HUES64 (cell line): ENCODE results near the gene IGFBP3.

ENCODE experiments used
- H3K27ac ChIP-seq: 2 replicates; pipeline ENCODE4 v1.7.0; 2013; ENCODE audit warnings: low read depth, low read length, inconsistent platforms
- H3K27me3 ChIP-seq: 2 replicates; pipeline ENCODE4 v1.6.1; 2013; ENCODE audit warnings: mild to moderate bottlenecking, low read length; ENCODE audit not compliant: insufficient read depth
- H3K36me3 ChIP-seq: 2 replicates; pipeline ENCODE4 v1.6.1; 2013; ENCODE audit warnings: mild to moderate bottlenecking, low read length; ENCODE audit not compliant: insufficient read depth
- H3K4me1 ChIP-seq: 2 replicates; pipeline ENCODE4 v1.6.1; 2013; ENCODE audit warnings: mild to moderate bottlenecking, low read length, moderate library complexity; ENCODE audit not compliant: insufficient read depth
- H3K4me3 ChIP-seq: 2 replicates; pipeline ENCODE4 v1.5.1; 2013; ENCODE audit warnings: mild to moderate bottlenecking, low read length, moderate library complexity
- H3K9ac ChIP-seq: 2 replicates; pipeline ENCODE4 v1.6.1; 2013; ENCODE audit warnings: mild to moderate bottlenecking, low read depth, low read length
- H3K9me3 ChIP-seq: 2 replicates; pipeline ENCODE4 v1.6.1; 2013; ENCODE audit warnings: low read depth, low read length; ENCODE audit not compliant: insufficient read depth
- WGBS: fragments of 150-250, 120-280 bp; methylation state at CpG from one replicate; pipeline ENCODE4 v1.1.7; 2013; ENCODE audit warnings: missing lambda C conversion rate; 5-methylcytosine and 5-hydroxymethylcytosine counted together

Gene IGFBP3

DNA sequence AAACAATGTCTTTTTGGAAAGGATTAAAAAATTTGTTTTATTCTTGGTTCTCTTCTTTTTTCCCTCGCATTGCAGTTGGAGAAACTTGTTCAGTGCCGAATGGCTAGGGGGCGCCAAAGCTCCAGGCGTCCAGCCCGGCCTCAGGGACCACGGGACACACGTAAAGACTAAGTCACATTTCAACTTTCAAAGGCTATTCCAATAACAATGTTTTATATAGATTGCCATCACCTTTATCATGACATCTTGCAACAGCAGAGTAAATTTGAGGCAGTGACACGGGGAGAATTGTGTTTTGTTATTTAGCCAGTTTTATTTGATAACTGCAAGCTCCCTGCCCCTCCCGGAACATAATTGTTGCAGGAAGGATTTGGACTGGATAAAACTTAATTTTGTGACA lies 2.2 kb upstream of the IGFBP3 start:
- H3K4me3 ChIP-seq = peak overlapping the region; percentile 66
- H3K4me1 ChIP-seq = peaks cover 19% of the 10 kb centered on the region; the same call in 1 of the 2 replicates
- H3K27me3 ChIP-seq = peaks cover 47% of the 10 kb centered on the region
- H3K9ac ChIP-seq = no peak overlapping the region
- no peaks in the 10 kb centered on the region for H3K36me3 ChIP-seq
- no peaks in the 10 kb centered on the region for H3K9me3 ChIP-seq
- WGBS = 10% methylated on average over 9 of the region's 9 CpGs
- no peak overlapping the region for H3K27ac ChIP-seq

DNA sequence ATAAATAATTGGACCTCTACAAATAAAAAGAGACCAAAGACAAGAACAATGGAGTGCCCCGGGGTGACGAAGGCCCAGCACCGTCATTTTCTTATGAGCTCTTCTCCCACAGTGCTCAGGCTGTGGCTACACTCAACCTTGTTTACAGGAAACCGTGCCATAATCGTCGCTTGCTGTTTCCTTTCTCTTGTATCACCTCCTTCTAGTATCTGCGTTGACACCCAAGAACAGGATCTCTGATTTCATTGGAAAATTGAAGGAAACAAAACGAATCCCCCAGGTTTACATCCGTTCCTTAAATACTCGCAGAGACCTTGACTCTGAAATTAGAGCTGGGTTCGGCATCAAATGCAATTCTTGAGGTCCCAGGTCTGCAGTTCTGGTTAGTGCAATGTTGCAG lies 1.7 kb upstream of the IGFBP3 start:
- H3K27me3 ChIP-seq = peaks cover 52% of the 10 kb centered on the region
- no peaks in the 10 kb centered on the region for H3K36me3 ChIP-seq
- no peak overlapping the region for H3K9ac ChIP-seq
- 8% methylated on average over 11 of the region's 11 CpGs for WGBS
- no peak overlapping the region for H3K27ac ChIP-seq
- H3K4me3 ChIP-seq = peak overlapping the region; percentile 66
- no peaks in the 10 kb centered on the region for H3K9me3 ChIP-seq
- H3K4me1 ChIP-seq = peaks cover 19% of the 10 kb centered on the region; the same call in 1 of the 2 replicates

DNA sequence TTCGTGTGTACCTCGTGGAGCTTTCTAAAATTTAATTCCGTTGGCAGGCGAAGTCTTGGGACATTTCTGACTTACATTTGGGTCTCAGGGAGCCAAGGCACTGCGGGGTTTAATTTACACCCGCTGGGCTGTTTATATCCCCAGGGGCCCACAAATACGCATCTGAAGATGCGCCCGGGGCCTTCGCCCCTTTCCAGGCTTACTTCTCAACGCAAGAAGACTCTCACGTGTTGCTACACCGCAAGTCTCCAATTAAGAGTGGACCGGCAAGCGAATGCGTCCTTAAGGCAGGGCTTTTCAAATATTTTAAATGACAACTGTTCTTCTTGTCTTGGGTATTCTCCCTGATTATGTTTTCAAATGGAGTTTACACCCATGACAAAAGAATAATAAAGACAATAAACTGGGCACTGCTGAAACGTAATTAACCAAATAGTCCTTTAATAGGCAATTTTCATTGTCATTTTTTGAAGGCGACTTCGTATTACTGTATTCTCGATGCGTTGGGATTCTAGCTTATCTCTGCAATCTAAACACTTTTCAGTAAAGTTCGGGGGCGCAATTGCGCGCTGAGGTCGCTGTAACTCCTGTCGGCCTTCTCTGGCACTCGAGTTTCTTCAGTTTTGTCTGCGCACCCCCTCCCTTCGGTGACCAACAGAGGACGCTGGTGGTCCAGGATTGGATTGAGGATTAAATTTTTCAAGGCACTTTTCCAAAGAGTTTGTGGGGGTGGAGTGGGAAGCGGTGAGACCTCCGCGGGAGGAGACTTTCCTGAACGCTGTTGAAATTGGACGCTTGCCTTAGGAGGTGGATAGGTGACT lies 837 bp upstream of the IGFBP3 start:
- under 1% methylated on average over 36 of the region's 36 CpGs for WGBS
- no peak overlapping the region for H3K27ac ChIP-seq
- no peak overlapping the region for H3K9ac ChIP-seq
- H3K27me3 ChIP-seq = peaks cover 54% of the 10 kb centered on the region
- no peaks in the 10 kb centered on the region for H3K36me3 ChIP-seq
- H3K4me1 ChIP-seq = peaks cover 19% of the 10 kb centered on the region; the same call in 1 of the 2 replicates
- H3K4me3 ChIP-seq = peak overlapping the region; percentile 66
- H3K9me3 ChIP-seq = no peaks in the 10 kb centered on the region

DNA sequence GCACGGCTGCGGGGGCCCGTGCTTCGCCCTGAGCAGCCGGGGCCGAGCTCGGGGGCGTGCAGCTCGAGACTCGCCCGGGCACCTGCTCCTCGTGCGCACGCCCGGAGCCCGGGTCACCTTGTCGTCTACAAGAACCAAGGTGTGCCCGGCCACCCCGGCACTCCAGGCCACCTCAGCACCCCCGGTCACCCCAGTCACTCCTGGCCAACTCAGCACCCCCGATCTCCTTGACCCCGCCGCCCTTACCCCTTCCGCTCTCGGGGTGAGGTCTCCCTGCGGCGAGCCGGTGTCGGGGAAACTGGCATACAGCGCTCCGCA lies 268 bp upstream of the IGFBP3 start:
- no peak overlapping the region for H3K27ac ChIP-seq
- H3K9me3 ChIP-seq = no peaks in the 10 kb centered on the region
- peaks cover 19% of the 10 kb centered on the region; the same call in 1 of the 2 replicates for H3K4me1 ChIP-seq
- no peak overlapping the region for H3K9ac ChIP-seq
- H3K4me3 ChIP-seq = peak overlapping the region; percentile 66
- WGBS = 1% methylated on average over 30 of the region's 31 CpGs
- peaks cover 1% of the 10 kb centered on the region; the same call in 1 of the 2 replicates for H3K36me3 ChIP-seq
- H3K27me3 ChIP-seq = peaks cover 54% of the 10 kb centered on the region

DNA sequence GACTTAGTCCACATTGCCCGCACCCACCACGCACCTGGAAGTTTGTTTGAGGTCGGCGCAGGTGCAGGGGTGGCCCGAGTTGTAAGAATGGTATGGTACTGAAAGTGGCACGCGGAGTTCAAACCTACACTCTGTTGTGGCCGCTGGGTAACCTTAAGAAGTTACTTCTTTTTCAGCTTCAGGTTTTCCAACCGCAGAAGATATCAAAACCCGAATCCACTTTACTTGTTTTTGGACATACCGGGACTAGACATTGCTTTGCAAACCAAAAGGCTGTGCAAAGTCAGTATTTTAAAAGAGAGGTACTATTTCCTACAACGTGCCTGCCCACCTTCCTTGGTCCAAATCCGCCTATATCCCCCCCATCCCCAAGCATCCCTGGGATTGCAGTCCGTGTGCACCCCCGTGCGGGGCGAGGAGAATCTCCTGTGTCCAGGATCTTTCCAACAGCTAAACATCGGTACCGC lies 1.0 kb downstream of the IGFBP3 start:
- H3K36me3 ChIP-seq = peaks cover 5% of the 10 kb centered on the region; the same call in 1 of the 2 replicates
- no peak overlapping the region for H3K9ac ChIP-seq
- no peaks in the 10 kb centered on the region for H3K9me3 ChIP-seq
- H3K4me3 ChIP-seq = peak overlapping the region; percentile 66
- H3K27ac ChIP-seq = no peak overlapping the region
- H3K27me3 ChIP-seq = peaks cover 54% of the 10 kb centered on the region
- peaks cover 19% of the 10 kb centered on the region; the same call in 1 of the 2 replicates for H3K4me1 ChIP-seq
- WGBS = 33% methylated on average over 19 of the region's 19 CpGs

DNA sequence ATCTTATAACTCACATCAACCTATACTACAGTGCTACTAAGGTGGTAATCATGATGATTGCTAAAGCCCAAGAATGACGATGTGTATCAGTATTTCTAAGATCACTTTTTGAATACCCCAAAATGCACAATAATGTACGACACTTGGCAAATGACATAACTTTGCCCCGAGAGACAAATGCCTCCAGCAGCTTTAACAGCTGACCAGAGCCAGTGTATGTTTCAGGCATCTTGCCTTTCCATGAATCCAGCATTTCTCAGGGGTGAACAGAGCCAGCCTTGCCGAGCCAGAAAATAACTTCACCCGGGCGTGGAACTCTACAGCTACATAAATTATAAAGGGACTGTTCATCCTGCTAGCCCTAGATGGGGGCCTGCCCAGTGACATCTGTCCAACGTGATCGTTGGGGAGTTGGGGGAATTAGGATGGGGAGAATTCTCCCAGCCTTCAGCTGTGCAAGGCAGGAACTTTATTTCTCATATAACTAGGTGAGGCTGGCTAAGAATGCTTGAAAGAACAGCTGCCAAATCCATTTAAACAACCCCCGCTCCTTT lies 1.8 kb downstream of the IGFBP3 start:
- Histone ChIP-seq H3K27ac (no peak overlapping the region), H3K4me3 (peak overlapping the region; percentile 66; the same call in 1 of the 2 replicates), H3K27me3 (peaks cover 54% of the 10 kb centered on the region), H3K9me3 (no peaks in the 10 kb centered on the region), H3K4me1 (peaks cover 16% of the 10 kb centered on the region; the same call in 1 of the 2 replicates), H3K9ac (no peak overlapping the region), H3K36me3 (peaks cover 9% of the 10 kb centered on the region; the same call in 1 of the 2 replicates)
- 85% methylated on average over 9 of the region's 9 CpGs for WGBS

DNA sequence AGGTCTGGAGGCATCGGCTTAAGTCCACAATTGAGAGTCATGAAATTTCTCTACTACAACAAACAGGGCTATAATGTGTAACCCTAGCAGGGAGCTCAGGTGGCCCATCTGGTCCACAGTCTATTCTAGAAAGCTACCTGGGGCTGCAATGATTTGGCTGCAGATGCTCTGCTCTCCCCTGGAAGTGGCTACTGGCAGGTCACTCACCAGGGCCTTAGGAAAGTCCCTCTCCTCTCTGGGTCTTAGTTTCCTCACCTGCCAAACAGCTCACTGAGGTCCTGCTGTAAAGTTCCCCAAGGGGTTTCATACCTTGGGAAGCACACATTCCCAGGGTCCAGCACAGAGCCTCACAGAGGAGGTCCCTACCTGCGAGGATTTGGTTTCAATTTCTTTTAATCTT lies 2.5 kb downstream of the IGFBP3 start:
- WGBS = 82% methylated on average over 2 of the region's 2 CpGs
- Histone ChIP-seq H3K27ac (no peak overlapping the region), H3K4me1 (0 out of 2 replicates have a peak, but pooled peaks cover 8% of the 10 kb centered on the region), H3K9ac (no peak overlapping the region), H3K27me3 (peaks cover 54% of the 10 kb centered on the region), H3K36me3 (peaks cover 14% of the 10 kb centered on the region; the same call in 1 of the 2 replicates), H3K9me3 (no peaks in the 10 kb centered on the region), H3K4me3 (no peak overlapping the region)

DNA sequence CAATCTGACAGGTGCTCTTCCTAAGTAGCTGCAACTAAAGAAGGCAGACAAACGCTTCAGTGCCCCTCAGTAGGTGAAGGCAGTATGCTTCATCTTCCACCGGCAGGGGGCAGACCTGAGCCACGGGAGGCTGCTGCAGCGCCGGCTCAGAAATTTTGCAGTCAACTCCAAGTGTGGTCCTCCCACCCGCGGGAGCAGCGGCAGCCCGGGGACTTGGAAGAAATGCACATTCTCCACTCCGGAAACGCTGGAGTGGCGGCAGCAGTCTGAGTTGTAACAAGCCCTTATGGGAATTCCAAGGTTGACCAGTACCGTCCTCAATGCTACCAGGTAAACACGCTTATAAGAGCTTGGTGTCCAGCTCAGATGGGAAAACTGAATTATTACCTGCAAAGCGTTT lies 3.4 kb downstream of the IGFBP3 start:
- WGBS = 18% methylated on average over 15 of the region's 15 CpGs
- H3K27ac ChIP-seq = no peak overlapping the region
- H3K9ac ChIP-seq = no peak overlapping the region
- H3K36me3 ChIP-seq = peaks cover 19% of the 10 kb centered on the region; the same call in 1 of the 2 replicates
- H3K27me3 ChIP-seq = peaks cover 49% of the 10 kb centered on the region
- H3K9me3 ChIP-seq = no peaks in the 10 kb centered on the region
- H3K4me1 ChIP-seq = 0 out of 2 replicates have a peak, but pooled peaks cover 5% of the 10 kb centered on the region
- no peak overlapping the region for H3K4me3 ChIP-seq

DNA sequence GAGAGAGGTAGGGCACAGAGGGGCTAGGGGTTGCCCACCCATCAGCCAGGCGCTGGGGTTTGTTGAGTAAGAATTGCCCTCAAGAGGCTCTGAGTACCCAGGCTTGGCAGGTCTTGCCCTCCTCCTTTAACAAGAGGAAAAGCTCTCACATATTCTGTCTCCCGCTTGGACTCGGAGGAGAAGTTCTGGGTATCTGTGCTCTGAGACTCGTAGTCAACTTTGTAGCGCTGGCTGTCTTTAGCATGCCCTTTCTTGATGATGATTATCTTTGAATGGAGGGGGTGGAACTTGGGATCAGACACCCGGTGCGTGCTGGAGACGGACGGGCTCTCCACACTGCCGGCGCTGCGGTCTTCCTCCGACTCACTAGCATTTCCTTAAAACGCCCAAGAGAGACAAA lies 4.0 kb downstream of the IGFBP3 start:
- 86% methylated on average over 14 of the region's 14 CpGs for WGBS
- H3K9ac ChIP-seq = no peak overlapping the region
- no peaks in the 10 kb centered on the region for H3K9me3 ChIP-seq

DNA sequence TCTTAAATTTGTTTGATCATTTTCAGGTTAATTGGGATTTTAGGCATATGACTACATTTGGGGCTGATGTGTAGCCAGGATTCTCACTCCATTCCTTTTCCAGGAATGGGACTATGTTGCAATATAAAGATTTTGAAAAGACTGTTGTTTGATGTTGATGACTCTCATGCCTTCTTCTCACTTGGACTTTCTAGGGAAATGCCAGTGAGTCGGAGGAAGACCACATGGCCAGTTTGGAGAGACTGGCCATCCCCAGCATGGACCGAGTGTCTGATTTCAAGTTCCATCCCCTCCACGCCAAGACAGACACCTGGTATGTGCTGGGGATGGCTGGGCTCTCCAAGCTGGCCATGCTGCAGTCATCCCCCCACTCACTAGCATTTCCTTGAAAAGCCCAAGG lies 5.5 kb downstream of the IGFBP3 start:
- H3K9me3 ChIP-seq = no peaks in the 10 kb centered on the region
- H3K27ac ChIP-seq = no peak overlapping the region
- H3K36me3 ChIP-seq = peaks cover 19% of the 10 kb centered on the region; the same call in 1 of the 2 replicates
- H3K27me3 ChIP-seq = peaks cover 30% of the 10 kb centered on the region
- no peak overlapping the region for H3K9ac ChIP-seq
- H3K4me1 ChIP-seq = no peaks in the 10 kb centered on the region
- 93% methylated on average over 3 of the region's 3 CpGs for WGBS
- H3K4me3 ChIP-seq = no peak overlapping the region

More for the DNA sequence above, 4.0 kb downstream of the IGFBP3 start:
- H3K36me3 ChIP-seq = peaks cover 19% of the 10 kb centered on the region; the same call in 1 of the 2 replicates
- H3K27me3 ChIP-seq = peaks cover 44% of the 10 kb centered on the region
- 0 out of 2 replicates have a peak, but pooled peaks cover 5% of the 10 kb centered on the region for H3K4me1 ChIP-seq
- no peak overlapping the region for H3K4me3 ChIP-seq
- H3K27ac ChIP-seq = no peak overlapping the region

DNA sequence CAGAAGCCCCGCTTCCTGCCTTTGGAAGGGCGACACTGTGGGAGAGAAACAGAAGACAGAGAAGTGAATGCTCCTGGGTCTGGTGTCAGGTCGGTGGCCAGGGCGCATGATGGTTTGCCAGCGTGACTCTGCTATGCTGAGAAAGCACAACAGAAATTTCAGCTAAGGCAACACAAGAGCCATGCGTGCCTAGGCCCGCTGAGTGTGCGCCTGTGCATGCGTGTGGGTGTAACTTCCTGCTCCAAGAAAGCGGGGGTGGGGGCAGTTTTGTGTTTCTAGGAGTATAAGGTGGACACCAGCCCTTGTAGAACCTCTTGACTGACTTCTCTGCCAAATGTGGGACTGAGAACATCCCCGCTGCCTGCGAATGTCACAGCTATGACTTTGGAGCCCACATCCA lies 6.2 kb downstream of the IGFBP3 start:
- Histone ChIP-seq H3K36me3 (peaks cover 19% of the 10 kb centered on the region; the same call in 1 of the 2 replicates), H3K27ac (no peak overlapping the region), H3K27me3 (peaks cover 23% of the 10 kb centered on the region), H3K9ac (no peak overlapping the region), H3K4me3 (no peak overlapping the region), H3K4me1 (no peaks in the 10 kb centered on the region), H3K9me3 (no peaks in the 10 kb centered on the region)
- WGBS = 96% methylated on average over 12 of the region's 12 CpGs
